Stimulated activated CD4-positive, alpha-beta T cell treated with anti-CD3 and anti-CD28 coated beads, Interleukin-2, amount 100 ng/mL, for 4 hours (primary cell): ENCODE measurements around the gene FAM204A.
A peak's percentile ranks its signal among the peaks of the same experiment; 100 is the strongest.

ENCODE experiments used
- DNase-seq: peaks from one replicate; pipeline ENCODE4 v3.0.0-alpha.2; 2020; ENCODE audit warnings: low read depth

FAM204A gene

GRCh38 chr10:118341791-118342637, at the start of gene FAM204A:
TSS of gene FAM204A (minus strand) at chr10:118342324. CDS start at chr10:118336415, 5,909 bp downstream.
- DNase-seq = peak; percentile 91

GRCh38 chr10:118383699-118384098, 41.6 kb upstream of the FAM204A start:
- DNase-seq = no peak

- DNase-seq = no peak
Measured at GRCh38 chr10:118383063-118383689, 41.1 kb upstream of the FAM204A start.

- no peak for DNase-seq
Measured at GRCh38 chr10:118374404-118374803, 32.3 kb upstream of the FAM204A start.

GRCh38 chr10:118373786-118374185, 31.7 kb upstream of the FAM204A start:
- DNase-seq = no peak

- DNase-seq = no peak
Measured at GRCh38 chr10:118370499-118370898, 28.4 kb upstream of the FAM204A start.

- DNase-seq = no peak
Measured at GRCh38 chr10:118369641-118370205, 27.6 kb upstream of the FAM204A start.

GRCh38 chr10:118365702-118366101, 23.6 kb upstream of the FAM204A start:
- DNase-seq = no peak

GRCh38 chr10:118362103-118362502, 20.0 kb upstream of the FAM204A start:
- DNase-seq = no peak

- no peak for DNase-seq
Measured at GRCh38 chr10:118358327-118358726, 16.2 kb upstream of the FAM204A start.

- no peak for DNase-seq
Measured at GRCh38 chr10:118357841-118358240, 15.7 kb upstream of the FAM204A start.

GRCh38 chr10:118356628-118357027, 14.5 kb upstream of the FAM204A start:
- DNase-seq = no peak

- DNase-seq = no peak
Measured at GRCh38 chr10:118355234-118355633, 13.1 kb upstream of the FAM204A start.

GRCh38 chr10:118349235-118349634, 7.1 kb upstream of the FAM204A start:
- no peak for DNase-seq

GRCh38 chr10:118343549-118343948, 1.4 kb upstream of the FAM204A start:
- DNase-seq = no peak

GRCh38 chr10:118343115-118343514, 991 bp upstream of the FAM204A start:
- DNase-seq = no peak

- DNase-seq = no peak
Measured at GRCh38 chr10:118342638-118343020, 505 bp upstream of the FAM204A start.

- DNase-seq = no peak
Measured at GRCh38 chr10:118340486-118340885, 1.6 kb downstream of the FAM204A start.

- DNase-seq = no peak
Measured at GRCh38 chr10:118339111-118339510, 3.0 kb downstream of the FAM204A start.

GRCh38 chr10:118337356-118337755, 4.8 kb downstream of the FAM204A start:
- no peak for DNase-seq

- DNase-seq = no peak
Measured at GRCh38 chr10:118333871-118334270, 8.3 kb downstream of the FAM204A start.

GRCh38 chr10:118332948-118333710, 9.0 kb downstream of the FAM204A start:
- DNase-seq = no peak
